ENCODE measurements around the gene TLCD3B. TPM values are rescaled to one million over a fixed set of nuclear protein-coding genes. Genes with fewer than 3 reads are reported as not detected.

TLCD3B gene, protein sequence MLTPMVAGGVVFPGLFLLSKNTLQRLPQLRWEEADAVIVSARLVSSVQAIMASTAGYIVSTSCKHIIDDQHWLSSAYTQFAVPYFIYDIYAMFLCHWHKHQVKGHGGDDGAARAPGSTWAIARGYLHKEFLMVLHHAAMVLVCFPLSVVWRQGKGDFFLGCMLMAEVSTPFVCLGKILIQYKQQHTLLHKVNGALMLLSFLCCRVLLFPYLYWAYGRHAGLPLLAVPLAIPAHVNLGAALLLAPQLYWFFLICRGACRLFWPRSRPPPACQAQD
- 0.54 TPM for total RNA-seq

GRCh38 chr16:30030841-30031413 is at the start of gene TLCD3B:
TLCD3B (minus strand) TSS chr16:30031271; CDS start chr16:30030527, 744 bp downstream.
- DNase-seq (ENCODE audit: low read depth in 2 of 3, low spot score in 2 of 3): no peak

DNA sequence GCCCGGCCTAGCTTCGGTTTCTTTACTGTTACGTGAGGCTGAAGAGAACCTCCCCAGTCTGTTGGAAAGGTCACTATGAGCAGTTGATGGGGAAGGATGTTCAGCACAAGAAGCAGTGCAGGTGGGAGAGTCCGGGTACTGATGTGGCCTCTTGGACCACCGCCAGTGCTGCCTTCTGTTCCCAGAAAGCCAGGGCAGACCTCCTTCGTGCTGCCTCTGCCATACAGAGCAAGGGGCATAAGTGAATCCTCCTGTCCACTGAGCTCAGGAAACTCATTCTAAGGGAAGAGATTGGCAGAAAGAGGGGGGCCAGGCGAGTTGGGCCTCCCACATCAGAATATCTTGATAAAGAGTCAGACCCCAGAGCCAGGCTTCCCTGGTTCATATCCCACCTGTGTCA is 48.4 kb upstream of the TLCD3B start:
- DNase-seq (ENCODE audit: low read depth in 2 of 3, low spot score in 2 of 3): no peak

GRCh38 chr16:30078744-30079143 is 47.7 kb upstream of the TLCD3B start:
- DNase-seq (ENCODE audit: low read depth in 2 of 3, low spot score in 2 of 3): no peak

DNA sequence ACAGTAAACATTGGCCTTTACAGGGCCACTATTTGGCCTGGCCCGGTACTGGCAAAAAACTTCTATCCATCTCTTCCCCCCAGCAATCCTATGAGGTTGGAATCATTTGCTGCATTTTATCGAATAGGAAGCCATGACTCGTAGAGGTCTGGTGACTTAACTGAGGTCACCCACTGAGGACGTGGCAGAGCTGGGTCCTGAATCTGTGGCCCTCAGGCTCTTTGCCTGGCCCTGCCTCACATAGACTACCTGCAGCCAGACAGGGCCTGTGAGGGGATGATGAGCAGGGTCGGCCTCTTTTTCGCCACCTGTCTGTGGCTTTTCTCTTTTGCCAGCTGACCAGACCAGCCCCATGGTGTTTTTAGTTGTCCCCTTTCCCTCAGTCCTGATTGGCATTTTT is 46.6 kb upstream of the TLCD3B start:
- DNase-seq (ENCODE audit: low read depth in 2 of 3, low spot score in 2 of 3): no peak

GRCh38 chr16:30076276-30076791 is 45.3 kb upstream of the TLCD3B start:
- DNase-seq (ENCODE audit: low read depth in 2 of 3, low spot score in 2 of 3): no peak

DNA sequence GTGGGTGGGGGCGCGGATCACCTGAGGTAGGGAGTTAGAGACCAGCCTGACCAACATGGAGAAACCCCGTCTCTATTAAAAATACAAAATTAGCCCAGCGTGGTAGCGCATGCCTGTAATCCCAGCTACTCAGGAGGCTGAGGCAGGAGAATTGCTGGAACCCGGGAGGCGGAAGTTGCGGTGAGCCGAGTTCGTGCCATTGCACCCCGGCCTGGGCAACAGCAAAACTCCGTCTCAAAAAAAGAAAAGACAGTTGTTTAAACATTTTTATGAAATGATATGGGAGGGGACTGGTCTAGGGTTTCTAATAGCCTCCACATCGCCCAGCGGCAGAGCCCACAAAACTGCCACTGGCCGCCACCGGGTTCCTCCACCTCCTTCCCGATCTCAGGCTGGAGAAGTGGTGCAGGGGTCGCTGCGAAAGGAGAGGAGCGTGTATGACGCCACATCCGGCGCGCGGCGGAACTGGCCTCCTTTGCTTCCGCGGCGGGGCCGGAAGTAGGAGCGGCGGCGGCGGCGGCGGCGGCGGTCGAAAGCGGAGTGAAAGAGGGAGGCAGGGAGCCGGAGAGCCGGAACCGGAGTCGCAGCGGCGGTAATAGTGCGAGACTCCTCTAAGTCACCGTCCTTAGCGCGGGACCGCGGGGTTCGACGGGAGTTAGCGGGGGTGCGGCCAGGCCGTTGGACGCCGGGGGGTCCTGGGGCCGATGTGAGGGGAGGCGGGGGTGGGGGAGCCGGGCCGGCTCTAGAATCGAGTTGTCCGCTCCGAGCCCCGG is 44.6 kb upstream of the TLCD3B start, which contains the start of gene PPP4C:
TSS of gene PPP4C (plus strand) at position 492 of the 773 bp plus-strand sequence. CDS start 384 bp downstream, outside the sequence.
- peak; percentile 77 to 90 (median 90) for DNase-seq (ENCODE audit: low read depth in 2 of 3, low spot score in 2 of 3)

GRCh38 chr16:30070490-30070889 is 39.4 kb upstream of the TLCD3B start:
- DNase-seq (ENCODE audit: low read depth in 2 of 3, low spot score in 2 of 3): no peak

GRCh38 chr16:30069611-30070462 is 38.8 kb upstream of the TLCD3B start:
- no peak for DNase-seq (ENCODE audit: low read depth in 2 of 3, low spot score in 2 of 3)

DNA sequence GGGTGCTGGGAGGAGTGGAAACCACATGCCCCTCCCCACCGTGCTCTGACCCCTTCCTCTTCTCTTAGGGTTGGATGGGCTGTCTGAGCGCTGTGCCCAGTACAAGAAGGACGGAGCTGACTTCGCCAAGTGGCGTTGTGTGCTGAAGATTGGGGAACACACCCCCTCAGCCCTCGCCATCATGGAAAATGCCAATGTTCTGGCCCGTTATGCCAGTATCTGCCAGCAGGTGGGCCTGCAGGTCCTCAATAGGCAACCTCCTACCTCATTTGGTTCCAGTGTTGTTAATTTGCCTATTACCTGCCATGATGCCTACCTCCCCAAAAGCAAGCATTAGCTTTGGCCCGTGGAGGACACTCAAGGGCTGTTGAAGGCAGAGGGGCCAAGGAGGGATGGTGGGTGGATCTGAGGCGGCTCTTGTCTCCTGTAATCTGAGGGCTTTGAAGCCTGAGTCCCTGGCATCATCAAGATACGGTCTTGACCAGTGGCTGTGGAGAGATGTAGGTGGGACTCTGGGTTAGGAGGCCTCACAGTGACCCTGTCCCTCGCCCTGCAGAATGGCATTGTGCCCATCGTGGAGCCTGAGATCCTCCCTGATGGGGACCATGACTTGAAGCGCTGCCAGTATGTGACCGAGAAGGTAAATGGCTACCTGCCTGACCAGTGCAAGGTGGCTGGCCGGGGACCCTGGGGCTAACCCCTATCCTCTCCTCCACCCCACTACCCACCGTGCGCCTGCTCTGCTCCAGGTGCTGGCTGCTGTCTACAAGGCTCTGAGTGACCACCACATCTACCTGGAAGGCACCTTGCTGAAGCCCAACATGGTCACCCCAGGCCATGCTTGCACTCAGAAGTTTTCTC is 37.9 kb upstream of the TLCD3B start:
- DNase-seq (ENCODE audit: low read depth in 2 of 3, low spot score in 2 of 3): peak in 2 of 3 donors; percentile 65 to 80

DNA sequence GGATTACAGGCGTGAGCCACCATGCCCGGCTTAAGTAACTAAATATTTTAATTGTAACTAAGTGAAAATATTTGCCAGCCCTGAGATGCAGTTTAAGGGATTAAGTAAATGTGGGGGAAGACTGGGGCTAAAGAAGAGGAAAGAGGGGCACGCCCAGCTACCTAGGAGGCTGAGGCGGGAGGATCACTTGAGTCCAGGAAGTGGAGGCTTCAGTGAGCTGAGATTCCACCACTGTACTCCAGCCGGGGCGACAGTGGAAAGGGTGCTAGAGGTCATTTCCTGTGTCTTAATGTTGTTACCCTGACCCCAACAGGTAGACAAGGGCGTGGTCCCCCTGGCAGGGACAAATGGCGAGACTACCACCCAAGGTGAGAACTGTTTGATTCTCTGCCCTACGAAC is 37.3 kb upstream of the TLCD3B start:
- no peak for DNase-seq (ENCODE audit: low read depth in 2 of 3, low spot score in 2 of 3)

DNA sequence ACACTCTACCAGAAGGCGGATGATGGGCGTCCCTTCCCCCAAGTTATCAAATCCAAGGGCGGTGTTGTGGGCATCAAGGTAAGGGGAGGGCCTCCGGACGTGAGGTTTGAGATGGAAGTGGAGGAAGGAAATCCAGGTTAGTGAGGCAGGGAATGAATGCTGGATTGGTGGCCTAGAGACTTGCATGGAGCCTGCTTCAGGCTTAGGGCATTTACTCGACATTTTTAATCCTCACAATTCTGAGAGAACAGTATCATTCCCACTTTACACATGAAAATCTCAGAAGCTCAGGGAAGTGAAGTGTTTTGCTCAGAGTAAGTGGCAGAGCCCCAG is 36.5 kb upstream of the TLCD3B start:
- DNase-seq (ENCODE audit: low read depth in 2 of 3, low spot score in 2 of 3): no peak

DNA sequence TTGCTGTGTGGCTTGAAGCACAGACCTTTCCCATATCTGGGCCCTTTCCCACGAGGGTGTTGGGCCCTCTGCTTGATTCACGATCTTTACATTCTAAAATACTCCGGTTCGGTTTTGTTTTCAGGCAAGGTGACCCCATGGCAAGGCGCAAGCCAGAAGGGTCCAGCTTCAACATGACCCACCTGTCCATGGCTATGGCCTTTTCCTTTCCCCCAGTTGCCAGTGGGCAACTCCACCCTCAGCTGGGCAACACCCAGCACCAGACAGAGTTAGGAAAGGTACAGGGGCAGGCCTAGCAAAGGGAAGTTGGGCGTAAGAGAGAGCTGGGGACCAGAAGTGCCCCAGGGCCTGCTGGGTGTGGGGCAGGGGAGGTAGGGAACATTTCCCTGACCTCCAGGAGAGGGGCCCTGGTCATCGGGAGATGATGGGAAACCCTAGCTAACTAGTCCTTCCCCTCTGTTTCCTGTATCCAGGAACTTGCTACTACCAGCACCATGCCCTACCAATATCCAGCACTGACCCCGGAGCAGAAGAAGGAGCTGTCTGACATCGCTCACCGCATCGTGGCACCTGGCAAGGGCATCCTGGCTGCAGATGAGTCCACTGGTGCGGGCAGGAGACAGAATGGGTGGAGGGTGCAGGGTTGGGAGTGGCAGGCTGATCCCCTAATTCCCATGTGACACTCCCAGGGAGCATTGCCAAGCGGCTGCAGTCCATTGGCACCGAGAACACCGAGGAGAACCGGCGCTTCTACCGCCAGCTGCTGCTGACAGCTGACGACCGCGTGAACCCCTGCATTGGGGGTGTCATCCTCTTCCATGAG is 35.9 kb upstream of the TLCD3B start:
- DNase-seq (ENCODE audit: low read depth in 2 of 3, low spot score in 2 of 3): no peak

- DNase-seq (ENCODE audit: low read depth in 2 of 3, low spot score in 2 of 3): peak in 2 of 3 donors; percentile 57 to 65
These were observed 35.1 kb upstream of the TLCD3B start for GRCh38 chr16:30065943-30066760.

DNA sequence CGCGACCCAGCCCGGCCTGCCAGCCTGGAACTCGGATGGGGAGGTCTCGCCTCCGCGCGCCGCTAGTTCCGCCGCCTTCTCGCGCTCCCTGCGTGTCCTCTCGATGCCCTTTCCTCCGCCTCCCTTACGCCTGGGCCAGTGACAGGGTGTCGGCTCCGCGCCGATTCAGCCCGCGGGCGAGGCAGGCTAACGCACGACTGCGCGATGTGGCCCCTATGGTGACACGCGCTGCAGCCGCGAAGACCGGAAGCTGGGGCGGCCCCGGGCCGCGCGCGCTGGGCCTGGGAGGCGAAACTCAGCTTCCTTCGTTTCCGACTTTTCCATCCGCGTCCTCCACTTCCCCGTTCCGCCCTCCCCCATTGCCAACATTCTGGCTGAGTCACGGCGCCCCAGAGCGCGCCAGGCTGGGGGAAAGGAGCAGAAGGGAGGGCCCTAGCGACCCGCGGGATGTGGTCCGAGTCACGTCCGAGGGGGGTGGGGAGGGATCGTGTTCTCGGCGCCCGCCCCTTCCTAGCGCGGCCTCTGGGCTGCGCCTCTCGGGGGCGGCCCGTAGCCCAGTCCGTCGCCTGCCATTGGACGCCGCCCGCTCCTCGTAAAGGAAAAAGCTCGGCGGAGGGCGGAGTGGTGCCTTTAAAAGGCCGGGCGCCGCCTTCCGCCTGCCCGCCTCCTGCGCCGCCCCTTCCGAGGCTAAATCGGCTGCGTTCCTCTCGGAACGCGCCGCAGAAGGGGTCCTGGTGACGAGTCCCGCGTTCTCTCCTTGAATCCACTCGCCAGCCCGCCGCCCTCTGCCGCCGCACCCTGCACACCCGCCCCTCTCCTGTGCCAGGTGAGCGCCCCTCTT is 34.3 kb upstream of the TLCD3B start, which contains the start of gene ALDOA:
TSS of gene ALDOA (plus strand) at position 659 of the 841 bp plus-strand sequence. CDS start 1,138 bp downstream, outside the sequence.
- peak; percentile 83 to 98 (median 98) for DNase-seq (ENCODE audit: low read depth in 2 of 3, low spot score in 2 of 3)

DNA sequence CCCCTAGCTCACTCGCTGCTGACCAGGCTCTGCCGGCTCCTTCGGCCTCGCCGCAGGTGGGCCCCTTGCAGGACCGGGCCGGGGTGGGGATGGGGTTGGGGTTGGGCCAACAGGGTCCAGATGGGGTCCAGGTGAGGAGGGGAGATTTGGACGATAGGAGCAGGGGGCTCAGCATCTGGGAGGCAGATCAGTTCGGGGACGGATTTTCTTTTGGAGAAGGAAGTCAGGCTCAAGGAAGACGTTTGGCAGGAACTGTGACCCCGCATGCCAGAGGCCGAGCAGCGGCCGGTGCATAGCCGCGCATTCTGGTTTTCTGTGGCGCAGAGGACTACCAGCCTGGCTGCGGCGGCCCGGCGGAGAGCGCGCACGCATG is 33.6 kb upstream of the TLCD3B start:
- no peak for DNase-seq (ENCODE audit: low read depth in 2 of 3, low spot score in 2 of 3)

DNA sequence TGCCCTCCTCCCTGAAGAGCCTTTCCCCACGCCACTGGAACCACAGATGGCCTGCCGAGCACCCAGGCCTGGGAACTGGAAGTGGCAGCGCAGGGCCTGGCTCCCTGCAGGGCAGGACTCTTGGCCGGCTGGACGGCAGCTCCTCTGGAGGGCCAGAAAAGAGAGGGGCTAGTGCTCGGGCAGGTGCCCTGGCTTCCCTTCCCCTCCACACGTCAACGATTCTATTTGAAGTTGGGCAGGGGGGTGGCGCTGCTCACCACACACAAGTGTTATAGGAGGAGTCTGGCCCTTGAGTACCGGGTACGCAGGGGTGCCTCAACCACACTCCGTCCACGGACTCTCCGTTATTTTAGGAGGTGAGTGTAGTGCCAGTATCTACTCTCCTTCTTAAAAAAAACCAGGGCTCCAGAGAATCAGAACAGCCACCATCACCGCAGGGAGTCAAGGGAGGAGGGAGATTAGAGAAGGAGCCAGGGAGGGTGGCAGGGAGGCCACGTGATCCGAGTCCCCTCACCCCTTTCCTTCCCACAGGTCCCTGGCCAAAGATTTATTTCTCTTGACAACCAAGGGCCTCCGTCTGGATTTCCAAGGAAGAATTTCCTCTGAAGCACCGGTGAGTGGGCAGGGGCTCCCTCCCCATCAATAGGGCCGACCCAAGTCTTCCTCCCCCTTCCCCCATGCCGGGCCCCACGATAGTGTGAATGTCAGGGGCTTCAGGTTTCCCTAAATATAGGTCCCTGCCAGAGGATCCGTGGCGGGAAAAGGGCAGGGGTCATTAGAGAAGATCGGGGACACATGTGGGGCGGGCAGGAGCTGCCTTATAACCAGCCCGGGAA is 33.0 kb upstream of the TLCD3B start:
- peak; percentile 35 to 78 (median 72) for DNase-seq (ENCODE audit: low read depth in 2 of 3, low spot score in 2 of 3)
